WTC11 (cell line): Measurements from ENCODE around the gene WDR38. TPM values are rescaled to one million over a fixed set of nuclear protein-coding genes. Genes with fewer than 3 reads are reported as not detected.

Experiments
- ATAC-seq: fragments of 200-7000 bp; cut with Tn5 transposase; 2 replicates; pipeline ENCODE4 v1.10.0; 2021; ENCODE audit warnings: mild to moderate bottlenecking, moderate library complexity
- CTCF ChIA-PET: fragments of 300-600 bp; sonication (Branson Sonifier 250); formaldehyde crosslinking; loops from one replicate; lab custom pipeline; 2021; ENCODE audit warnings: antibody characterized with exemption; lab: Charles Lee
- POLR2A ChIA-PET: fragments of 350-600 bp; sonication (Branson Sonifier 250); formaldehyde crosslinking; loops from one replicate; lab custom pipeline; 2021; ENCODE audit warnings: antibody characterized with exemption; lab: Charles Lee
- DNase-seq: peaks from one replicate; pipeline ENCODE4 v3.0.0; 2021; ENCODE audit warnings: low spot score
- H3K27ac Mint-ChIP-seq: 2 replicates; pipeline ENCODE4 v1.8.0; 2021; ENCODE audit warnings: mixed read lengths
- H3K27me3 Mint-ChIP-seq: 2 replicates; pipeline ENCODE4 v1.8.0; 2021; ENCODE audit warnings: low read depth, mild to moderate bottlenecking, moderate library complexity, mixed read lengths
- H3K36me3 Mint-ChIP-seq: 2 replicates; pipeline ENCODE4 v1.8.0; 2021; ENCODE audit warnings: mixed read lengths
- H3K4me1 Mint-ChIP-seq: 2 replicates; pipeline ENCODE4 v1.8.0; 2022; ENCODE audit warnings: mixed read lengths
- H3K4me3 Mint-ChIP-seq: 2 replicates; pipeline ENCODE4 v1.8.0; 2021; ENCODE audit warnings: mild to moderate bottlenecking, moderate library complexity, mixed read lengths
- H3K9me3 Mint-ChIP-seq: 2 replicates; pipeline ENCODE4 v1.8.0; 2021; ENCODE audit warnings: mixed read lengths
- ATF1 ChIP-seq: sonication (generic); formaldehyde crosslinking; IDR thresholded peaks from 2 replicates; pipeline ENCODE4 v1.8.1; 2023; ENCODE audit warnings: mild to moderate bottlenecking, moderate library complexity, missing genetic modification reagents
- ESRRA ChIP-seq: sonication (generic); formaldehyde crosslinking; IDR thresholded peaks from 2 replicates; pipeline ENCODE4 v1.8.1; 2022; ENCODE audit warnings: mild to moderate bottlenecking, missing genetic modification reagents, borderline replicate concordance
- FOXJ3 ChIP-seq: sonication (generic); formaldehyde crosslinking; IDR thresholded peaks from 2 replicates; pipeline ENCODE4 v1.9.0; 2021; ENCODE audit warnings: missing genetic modification reagents, mild to moderate bottlenecking, borderline replicate concordance
- GTF2I ChIP-seq: fragments of 250-450 bp; sonication (Bioruptor Pico); conservative IDR thresholded peaks from 2 replicates; pipeline ENCODE4 v1.4.0; 2021; ENCODE audit warnings: mild to moderate bottlenecking
- RELA ChIP-seq: sonication (generic); formaldehyde crosslinking; IDR thresholded peaks from 2 replicates; pipeline ENCODE4 v1.8.1; 2022; ENCODE audit warnings: missing genetic modification reagents, mild to moderate bottlenecking, borderline replicate concordance
- TEAD4 ChIP-seq: sonication (generic); formaldehyde crosslinking; IDR thresholded peaks from 2 replicates; pipeline ENCODE4 v1.8.0; 2022; ENCODE audit warnings: mild to moderate bottlenecking, missing genetic modification reagents
- ZNF317 ChIP-seq: sonication (generic); formaldehyde crosslinking; IDR thresholded peaks from 2 replicates; pipeline ENCODE4 v1.8.1; 2023; ENCODE audit warnings: low read depth, mild to moderate bottlenecking, moderate library complexity, missing genetic modification reagents, borderline replicate concordance
- total RNA-seq: library from RNA; stranded (reverse); gene quantifications from 3 replicates; pipeline ENCODE4 v1.2.3, GENCODE V29; 2021
- TF ChIP-seq, protein P1 (sequence below): sonication (generic); formaldehyde crosslinking; IDR thresholded peaks from 2 replicates; pipeline ENCODE4 v1.8.1; 2023; ENCODE audit warnings: mild to moderate bottlenecking, moderate library complexity, missing genetic modification reagents
- TF ChIP-seq, protein P2 (sequence below): fragments of 250-450 bp; sonication (Bioruptor Pico); IDR thresholded peaks from 2 replicates; pipeline ENCODE4 v1.9.0; 2021; ENCODE audit warnings: mild to moderate bottlenecking, borderline replicate concordance
- TF ChIP-seq, protein P3 (sequence below): sonication (generic); formaldehyde crosslinking; IDR thresholded peaks from 2 replicates; pipeline ENCODE4 v1.8.0; 2022; ENCODE audit warnings: mild to moderate bottlenecking, missing genetic modification reagents
- TF ChIP-seq, protein P4 (sequence below): sonication (generic); formaldehyde crosslinking; IDR thresholded peaks from 2 replicates; pipeline ENCODE4 v1.8.0; 2023; ENCODE audit warnings: mild to moderate bottlenecking, missing genetic modification reagents
- TF ChIP-seq, protein P5 (sequence below): sonication (generic); formaldehyde crosslinking; IDR thresholded peaks from 2 replicates; pipeline ENCODE4 v1.8.0; 2022; ENCODE audit warnings: mild to moderate bottlenecking, missing genetic modification reagents
- TF ChIP-seq, protein P6 (sequence below): sonication (generic); formaldehyde crosslinking; IDR thresholded peaks from 2 replicates; pipeline ENCODE4 v1.8.1; 2022; ENCODE audit warnings: low read depth, missing genetic modification reagents, borderline replicate concordance

WDR38 gene
- total RNA-seq, 1 experiment from 2014 or later: not detected

DNA sequence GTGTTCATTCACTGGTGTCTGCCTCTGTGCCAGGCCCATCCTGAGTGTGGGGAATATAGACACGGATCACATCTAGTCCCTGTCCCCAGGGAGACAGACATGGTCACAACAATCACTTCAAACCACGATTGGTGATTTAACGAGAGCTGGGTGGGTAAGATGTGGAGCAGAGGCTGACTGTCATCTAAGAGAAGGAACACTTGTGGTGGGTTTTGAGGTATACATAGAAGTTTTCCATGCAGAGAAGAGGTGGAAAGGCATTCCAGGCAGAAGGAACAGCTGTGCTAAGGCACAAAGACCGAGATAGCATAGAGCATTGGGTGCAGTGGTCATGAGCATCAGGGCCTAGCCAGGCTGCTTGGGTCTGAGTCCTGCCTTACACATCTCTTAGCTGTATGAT lies 22.7 kb upstream of the WDR38 start:
- ATAC-seq: no peak
- CTCF ChIA-PET: interaction anchor here (2.1 to 5.8 kb wide), 3 partner anchors 10 to 54 kb away, joined by 9 to 46 read pairs (median 28); partner anchors contain the start of genes OLFML2A and WDR38

DNA sequence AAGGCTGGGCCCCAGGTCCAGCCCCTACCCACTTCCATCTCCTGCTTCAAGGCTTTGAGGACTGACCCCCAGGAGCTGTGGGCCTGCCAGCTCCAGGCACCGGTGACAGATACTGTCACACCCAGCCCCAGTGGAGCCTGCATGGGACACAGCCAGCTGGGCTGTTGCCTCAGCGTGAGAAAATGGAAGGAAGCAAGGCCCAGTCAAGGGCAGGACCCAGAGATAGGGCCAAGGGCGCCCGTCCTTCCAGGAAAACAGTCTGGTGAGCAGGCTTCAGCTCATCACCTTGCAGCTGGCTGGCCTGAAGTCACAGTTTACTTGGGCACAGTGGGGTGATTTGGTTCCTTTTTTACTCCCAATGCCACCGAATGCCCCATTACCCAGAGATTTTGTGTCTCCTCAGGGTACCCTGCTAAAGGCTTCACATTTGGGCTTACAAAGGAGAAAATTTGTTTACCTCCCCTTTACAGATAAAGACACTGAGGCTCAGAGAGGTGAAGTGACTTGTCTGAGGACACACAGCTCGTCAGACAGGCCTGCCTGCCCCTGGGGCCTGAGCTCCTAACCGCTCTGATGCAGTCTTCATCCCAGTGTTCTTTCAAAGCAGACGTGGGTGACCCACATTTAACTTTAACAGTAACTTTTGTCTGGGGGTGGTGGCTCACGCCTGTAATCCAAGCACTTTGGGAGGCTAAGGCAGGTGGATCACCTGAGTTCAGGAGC lies 21.5 kb upstream of the WDR38 start:
- Mint-ChIP-seq H3K27ac (no peak overlapping the region), H3K9me3 (no peaks in the 10 kb centered on the region)
- CTCF ChIA-PET: interaction anchor here (0.7 to 12.7 kb wide), 5 partner anchors 9 to 57 kb away, joined by 3 to 323 read pairs (median 21); partner anchors contain the start of genes NR6A1, OLFML2A and WDR38

More for the DNA sequence above, 22.7 kb upstream of the WDR38 start:
- Mint-ChIP-seq H3K36me3 (peaks cover 3% of the 10 kb centered on the region; the same call in 1 of the 2 replicates), H3K27ac (no peak overlapping the region), H3K4me3 (no peak overlapping the region), H3K27me3 (peaks cover 8% of the 10 kb centered on the region; the same call in 1 of the 2 replicates), H3K9me3 (peaks cover 7% of the 10 kb centered on the region), H3K4me1 (peaks cover 10% of the 10 kb centered on the region)
- POLR2A ChIA-PET: interaction anchor here (0.8 to 1.5 kb wide), 2 partner anchors 9 to 54 kb away, joined by 3 read pairs; partner anchors contain the start of gene OLFML2A
- DNase-seq: no peak
- TF ChIP-seq, protein P1, sequence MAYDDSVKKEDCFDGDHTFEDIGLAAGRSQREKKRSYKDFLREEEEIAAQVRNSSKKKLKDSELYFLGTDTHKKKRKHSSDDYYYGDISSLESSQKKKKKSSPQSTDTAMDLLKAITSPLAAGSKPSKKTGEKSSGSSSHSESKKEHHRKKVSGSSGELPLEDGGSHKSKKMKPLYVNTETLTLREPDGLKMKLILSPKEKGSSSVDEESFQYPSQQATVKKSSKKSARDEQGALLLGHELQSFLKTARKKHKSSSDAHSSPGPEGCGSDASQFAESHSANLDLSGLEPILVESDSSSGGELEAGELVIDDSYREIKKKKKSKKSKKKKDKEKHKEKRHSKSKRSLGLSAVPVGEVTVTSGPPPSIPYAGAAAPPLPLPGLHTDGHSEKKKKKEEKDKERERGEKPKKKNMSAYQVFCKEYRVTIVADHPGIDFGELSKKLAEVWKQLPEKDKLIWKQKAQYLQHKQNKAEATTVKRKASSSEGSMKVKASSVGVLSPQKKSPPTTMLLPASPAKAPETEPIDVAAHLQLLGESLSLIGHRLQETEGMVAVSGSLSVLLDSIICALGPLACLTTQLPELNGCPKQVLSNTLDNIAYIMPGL (CRISPR knock-in tag): no peak

More for the DNA sequence above, 21.5 kb upstream of the WDR38 start:
- TF ChIP-seq, protein P2, sequence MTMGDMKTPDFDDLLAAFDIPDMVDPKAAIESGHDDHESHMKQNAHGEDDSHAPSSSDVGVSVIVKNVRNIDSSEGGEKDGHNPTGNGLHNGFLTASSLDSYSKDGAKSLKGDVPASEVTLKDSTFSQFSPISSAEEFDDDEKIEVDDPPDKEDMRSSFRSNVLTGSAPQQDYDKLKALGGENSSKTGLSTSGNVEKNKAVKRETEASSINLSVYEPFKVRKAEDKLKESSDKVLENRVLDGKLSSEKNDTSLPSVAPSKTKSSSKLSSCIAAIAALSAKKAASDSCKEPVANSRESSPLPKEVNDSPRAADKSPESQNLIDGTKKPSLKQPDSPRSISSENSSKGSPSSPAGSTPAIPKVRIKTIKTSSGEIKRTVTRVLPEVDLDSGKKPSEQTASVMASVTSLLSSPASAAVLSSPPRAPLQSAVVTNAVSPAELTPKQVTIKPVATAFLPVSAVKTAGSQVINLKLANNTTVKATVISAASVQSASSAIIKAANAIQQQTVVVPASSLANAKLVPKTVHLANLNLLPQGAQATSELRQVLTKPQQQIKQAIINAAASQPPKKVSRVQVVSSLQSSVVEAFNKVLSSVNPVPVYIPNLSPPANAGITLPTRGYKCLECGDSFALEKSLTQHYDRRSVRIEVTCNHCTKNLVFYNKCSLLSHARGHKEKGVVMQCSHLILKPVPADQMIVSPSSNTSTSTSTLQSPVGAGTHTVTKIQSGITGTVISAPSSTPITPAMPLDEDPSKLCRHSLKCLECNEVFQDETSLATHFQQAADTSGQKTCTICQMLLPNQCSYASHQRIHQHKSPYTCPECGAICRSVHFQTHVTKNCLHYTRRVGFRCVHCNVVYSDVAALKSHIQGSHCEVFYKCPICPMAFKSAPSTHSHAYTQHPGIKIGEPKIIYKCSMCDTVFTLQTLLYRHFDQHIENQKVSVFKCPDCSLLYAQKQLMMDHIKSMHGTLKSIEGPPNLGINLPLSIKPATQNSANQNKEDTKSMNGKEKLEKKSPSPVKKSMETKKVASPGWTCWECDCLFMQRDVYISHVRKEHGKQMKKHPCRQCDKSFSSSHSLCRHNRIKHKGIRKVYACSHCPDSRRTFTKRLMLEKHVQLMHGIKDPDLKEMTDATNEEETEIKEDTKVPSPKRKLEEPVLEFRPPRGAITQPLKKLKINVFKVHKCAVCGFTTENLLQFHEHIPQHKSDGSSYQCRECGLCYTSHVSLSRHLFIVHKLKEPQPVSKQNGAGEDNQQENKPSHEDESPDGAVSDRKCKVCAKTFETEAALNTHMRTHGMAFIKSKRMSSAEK: no peak
- TF ChIP-seq FOXJ3 (CRISPR knock-in tag) (no peak), ATF1 (CRISPR knock-in tag) (no peak), RELA (CRISPR knock-in tag) (no peak), GTF2I (CRISPR knock-in tag) (no peak), TEAD4 (CRISPR knock-in tag) (no peak), ESRRA (CRISPR knock-in tag) (no peak), ZNF317 (CRISPR knock-in tag) (no peak)
- TF ChIP-seq, protein P3, sequence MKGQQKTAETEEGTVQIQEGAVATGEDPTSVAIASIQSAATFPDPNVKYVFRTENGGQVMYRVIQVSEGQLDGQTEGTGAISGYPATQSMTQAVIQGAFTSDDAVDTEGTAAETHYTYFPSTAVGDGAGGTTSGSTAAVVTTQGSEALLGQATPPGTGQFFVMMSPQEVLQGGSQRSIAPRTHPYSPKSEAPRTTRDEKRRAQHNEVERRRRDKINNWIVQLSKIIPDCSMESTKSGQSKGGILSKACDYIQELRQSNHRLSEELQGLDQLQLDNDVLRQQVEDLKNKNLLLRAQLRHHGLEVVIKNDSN (CRISPR knock-in tag): no peak
- TF ChIP-seq, protein P4, sequence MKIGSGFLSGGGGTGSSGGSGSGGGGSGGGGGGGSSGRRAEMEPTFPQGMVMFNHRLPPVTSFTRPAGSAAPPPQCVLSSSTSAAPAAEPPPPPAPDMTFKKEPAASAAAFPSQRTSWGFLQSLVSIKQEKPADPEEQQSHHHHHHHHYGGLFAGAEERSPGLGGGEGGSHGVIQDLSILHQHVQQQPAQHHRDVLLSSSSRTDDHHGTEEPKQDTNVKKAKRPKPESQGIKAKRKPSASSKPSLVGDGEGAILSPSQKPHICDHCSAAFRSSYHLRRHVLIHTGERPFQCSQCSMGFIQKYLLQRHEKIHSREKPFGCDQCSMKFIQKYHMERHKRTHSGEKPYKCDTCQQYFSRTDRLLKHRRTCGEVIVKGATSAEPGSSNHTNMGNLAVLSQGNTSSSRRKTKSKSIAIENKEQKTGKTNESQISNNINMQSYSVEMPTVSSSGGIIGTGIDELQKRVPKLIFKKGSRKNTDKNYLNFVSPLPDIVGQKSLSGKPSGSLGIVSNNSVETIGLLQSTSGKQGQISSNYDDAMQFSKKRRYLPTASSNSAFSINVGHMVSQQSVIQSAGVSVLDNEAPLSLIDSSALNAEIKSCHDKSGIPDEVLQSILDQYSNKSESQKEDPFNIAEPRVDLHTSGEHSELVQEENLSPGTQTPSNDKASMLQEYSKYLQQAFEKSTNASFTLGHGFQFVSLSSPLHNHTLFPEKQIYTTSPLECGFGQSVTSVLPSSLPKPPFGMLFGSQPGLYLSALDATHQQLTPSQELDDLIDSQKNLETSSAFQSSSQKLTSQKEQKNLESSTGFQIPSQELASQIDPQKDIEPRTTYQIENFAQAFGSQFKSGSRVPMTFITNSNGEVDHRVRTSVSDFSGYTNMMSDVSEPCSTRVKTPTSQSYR (CRISPR knock-in tag): no peak
- TF ChIP-seq, protein P5, sequence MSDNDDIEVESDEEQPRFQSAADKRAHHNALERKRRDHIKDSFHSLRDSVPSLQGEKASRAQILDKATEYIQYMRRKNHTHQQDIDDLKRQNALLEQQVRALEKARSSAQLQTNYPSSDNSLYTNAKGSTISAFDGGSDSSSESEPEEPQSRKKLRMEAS (CRISPR knock-in tag): no peak
- TF ChIP-seq, protein P6, sequence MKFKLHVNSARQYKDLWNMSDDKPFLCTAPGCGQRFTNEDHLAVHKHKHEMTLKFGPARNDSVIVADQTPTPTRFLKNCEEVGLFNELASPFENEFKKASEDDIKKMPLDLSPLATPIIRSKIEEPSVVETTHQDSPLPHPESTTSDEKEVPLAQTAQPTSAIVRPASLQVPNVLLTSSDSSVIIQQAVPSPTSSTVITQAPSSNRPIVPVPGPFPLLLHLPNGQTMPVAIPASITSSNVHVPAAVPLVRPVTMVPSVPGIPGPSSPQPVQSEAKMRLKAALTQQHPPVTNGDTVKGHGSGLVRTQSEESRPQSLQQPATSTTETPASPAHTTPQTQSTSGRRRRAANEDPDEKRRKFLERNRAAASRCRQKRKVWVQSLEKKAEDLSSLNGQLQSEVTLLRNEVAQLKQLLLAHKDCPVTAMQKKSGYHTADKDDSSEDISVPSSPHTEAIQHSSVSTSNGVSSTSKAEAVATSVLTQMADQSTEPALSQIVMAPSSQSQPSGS: no peak
- ATAC-seq (no peak), DNase-seq (no peak)
- peaks cover 8% of the 10 kb centered on the region; the same call in 1 of the 2 replicates for H3K27me3 Mint-ChIP-seq
- POLR2A ChIA-PET: no interaction called here
- no peaks in the 10 kb centered on the region for H3K36me3 Mint-ChIP-seq
- peaks cover 10% of the 10 kb centered on the region for H3K4me1 Mint-ChIP-seq
- H3K4me3 Mint-ChIP-seq: no peak overlapping the region
